Stomach (tissue), 9 donors: ENCODE measurements around the gene TSPAN16. TPM values are rescaled to one million over a fixed set of nuclear protein-coding genes. Genes with fewer than 3 reads are reported as not detected.
A peak's percentile ranks its signal among the peaks of the same experiment; 100 is the strongest.

Experiments used
- DNase-seq, 2 donors: peaks; one replicate each; pipeline versions ENCODE4 v3.0.0 to v3.0.0-alpha.2; 2013 to 2019
- H3K27ac ChIP-seq, 5 donors: fragments of 200-600 bp in 4 of 5; sonication (generic) in 4 of 5; one replicate each; pipeline ENCODE4 v1.5.1; 2013 to 2019; ENCODE audit warnings: mild to moderate bottlenecking in 1 of 5, moderate library complexity in 1 of 5
- H3K27me3 ChIP-seq, 3 donors: fragments of 200-600 bp; sonication (generic); one replicate each; pipeline ENCODE4 v1.5.1; 2017 to 2019; ENCODE audit warnings: mixed run types in 1 of 3
- H3K36me3 ChIP-seq, 4 donors: fragments of 200-600 bp; sonication (generic); 1 replicate in 3 of 4; 2 replicates in 1 of 4; pipeline ENCODE4 v1.5.1; 2016 to 2019
- H3K4me1 ChIP-seq, 4 donors: fragments of 200-600 bp; sonication (generic); one replicate each; pipeline ENCODE4 v1.5.1; 2016 to 2019
- H3K4me3 ChIP-seq, 4 donors: fragments of 200-600 bp; sonication (generic) in 3 of 4; one replicate each; pipeline ENCODE4 v1.5.1; 2016 to 2019; ENCODE audit warnings: mild to moderate bottlenecking in 1 of 4
- H3K9me3 ChIP-seq, 4 donors: fragments of 200-600 bp; sonication (generic); one replicate each; pipeline ENCODE4 v1.5.1; 2016 to 2019
- CTCF ChIP-seq, 7 experiments: fragments of 450-650 bp in 4 of 7; fragments of 200-600 bp in 3 of 7; sonication (generic) in 3 of 7; IDR thresholded peaks; one replicate each; pipeline ENCODE4 v1.5.1; 2016 to 2019; ENCODE audit warnings: antibody characterized with exemption in 7 of 7, control low read depth in 2 of 7, mild to moderate bottlenecking in 1 of 7
- EP300 ChIP-seq: sonication (generic); formaldehyde crosslinking; IDR thresholded peaks from one replicate; pipeline ENCODE4 v1.6.1; 2017; ENCODE audit warnings: antibody characterized with exemption
- POLR2A ChIP-seq, 4 donors: fragments of 450-650 bp; IDR thresholded peaks; one replicate each; pipeline ENCODE4 v1.6.1; 2016; ENCODE audit warnings: antibody characterized with exemption in 4 of 4, control low read depth in 2 of 4, mild to moderate bottlenecking in 1 of 4, moderate library complexity in 1 of 4
- POLR2AphosphoS5 ChIP-seq, 3 donors: sonication (generic); formaldehyde crosslinking; IDR thresholded peaks; one replicate each; pipeline ENCODE4 v1.6.1; 2016; ENCODE audit warnings: antibody characterized with exemption in 3 of 3
- WGBS, 5 donors: extraction: QIAGEN DNeasy Blood & Tissue Kit in 3 of 5; methylation state at CpG; one replicate each; pipeline versions ENCODE4 v1.1.5 to v1.1.7; 2013 to 2018; 5-methylcytosine and 5-hydroxymethylcytosine counted together
- intact Hi-C: fragments of 100-400 bp; cut with DNase I; formaldehyde crosslinking; loops from one replicate; pipeline ENCODE4 v1.15.1; 2023; ENCODE audit warnings: low total_unique reads
- polyA plus RNA-seq, 3 donors: library from polyadenylated mRNA; stranded (reverse); fragments of 200-250 nt; gene quantifications; one replicate each; pipeline ENCODE4 v1.2.3, GENCODE V29; 2013
- total RNA-seq, 5 donors: library from RNA; depleted of rRNA; stranded (reverse); fragments of >200 nt; gene quantifications; one replicate each; pipeline versions ENCODE4 v1.1.0 to v1.2.3, GENCODE V29; 2014 to 2016
- donor health status: healthy with polysubstance abuse.
- donor health status: Bipolar disorder and iron deficiency.
- donor health status: healthy.

The TSPAN16 gene
- total and polyA plus RNA-seq, 8 donors: not detected

- H3K27ac ChIP-seq: no peak overlapping the region
- peaks cover 0 to 12% (median 0%) of the 10 kb centered on the region in 4 donors for H3K4me1 ChIP-seq
- DNase-seq: peak in 1 of 2 donors; percentile 60
- intact Hi-C loops: no loop called here
- 65 to 78% (median 73%) methylated on average over 11 of the region's 11 CpGs for WGBS, 5 donors
- H3K36me3 ChIP-seq: no peaks in the 10 kb centered on the region
- no peak for TF ChIP-seq CTCF (IDR thresholded peaks at IDR 0.05)
- H3K27me3 ChIP-seq: peaks cover 0 to 30% (median 0%) of the 10 kb centered on the region in 3 donors
- H3K9me3 ChIP-seq: no peaks in the 10 kb centered on the region
- no peak overlapping the region for H3K4me3 ChIP-seq
Measured at GRCh38 chr19:11281356-11282049, 14.5 kb upstream of the TSPAN16 start.

GRCh38 chr19:11284515-11284914, 11.4 kb upstream of the TSPAN16 start:
- Histone ChIP-seq H3K4me1 (peaks cover 0 to 5% (median 0%) of the 10 kb centered on the region in 4 donors), H3K36me3 (no peaks in the 10 kb centered on the region), H3K4me3 (no peak overlapping the region), H3K9me3 (no peaks in the 10 kb centered on the region), H3K27me3 (peaks cover 0 to 14% (median 0%) of the 10 kb centered on the region in 3 donors), H3K27ac (no peak overlapping the region)
- DNase-seq: no peak
- WGBS, 5 donors: 56 to 70% (median 67%) methylated on average over 6 of the region's 6 CpGs
- intact Hi-C loops: no loop called here
- TF ChIP-seq CTCF (IDR thresholded peaks at IDR 0.05): no peak
- TF ChIP-seq EP300: no peak
- no peak for TF ChIP-seq POLR2AphosphoS5 (IDR thresholded peaks at IDR 0.05)
- TF ChIP-seq POLR2A (IDR thresholded peaks at IDR 0.05): no peak

- H3K27ac ChIP-seq: peak overlapping the region in 1 of 5 donors; percentile 27
Measured at GRCh38 chr19:11286312-11286974, 9.5 kb upstream of the TSPAN16 start.

GRCh38 chr19:11288349-11288748, 7.6 kb upstream of the TSPAN16 start:
- WGBS, 5 donors: 54 to 78% (median 66%) methylated on average over 7 of the region's 7 CpGs
- no peak for DNase-seq

More at GRCh38 chr19:11286312-11286974, 9.5 kb upstream of the TSPAN16 start:
- intact Hi-C loops: no loop called here
- peak in 1 of 2 donors; percentile 54 for DNase-seq
- 47 to 69% (median 65%) methylated on average over 6 of the region's 6 CpGs for WGBS, 5 donors
- no peaks in the 10 kb centered on the region for H3K9me3 ChIP-seq
- no peaks in the 10 kb centered on the region for H3K36me3 ChIP-seq
- H3K4me1 ChIP-seq: no peaks in the 10 kb centered on the region
- H3K27me3 ChIP-seq: peaks cover 0 to 14% (median 0%) of the 10 kb centered on the region in 3 donors
- H3K4me3 ChIP-seq: no peak overlapping the region
- no peak for TF ChIP-seq CTCF (IDR thresholded peaks at IDR 0.05)
- TF ChIP-seq POLR2AphosphoS5 (IDR thresholded peaks at IDR 0.05): no peak
- no peak for TF ChIP-seq EP300
- no peak for TF ChIP-seq POLR2A (IDR thresholded peaks at IDR 0.05)

More at GRCh38 chr19:11288349-11288748, 7.6 kb upstream of the TSPAN16 start:
- Histone ChIP-seq H3K27me3 (peaks cover 0 to 3% (median 0%) of the 10 kb centered on the region in 3 donors), H3K27ac (no peak overlapping the region), H3K9me3 (no peaks in the 10 kb centered on the region), H3K36me3 (no peaks in the 10 kb centered on the region), H3K4me1 (peaks cover 0 to 4% (median 2%) of the 10 kb centered on the region in 4 donors), H3K4me3 (no peak overlapping the region)
- TF ChIP-seq CTCF (IDR thresholded peaks at IDR 0.05) (peak in 5 of 7 experiments; percentile 16 to 49 (median 36)), EP300 (no peak), POLR2AphosphoS5 (IDR thresholded peaks at IDR 0.05) (no peak), POLR2A (IDR thresholded peaks at IDR 0.05) (no peak)
- intact Hi-C loops: no loop called here
